Muscle layer of duodenum (tissue), 2 donors: ENCODE measurements around the gene RFX6.

ENCODE experiments used
- H3K27ac ChIP-seq: one replicate; pipeline ENCODE4 v1.7.0; 2013; ENCODE audit warnings: mild to moderate bottlenecking, low read length
- H3K27me3 ChIP-seq: one replicate; pipeline ENCODE4 v1.7.0; 2013; ENCODE audit warnings: low read depth, mild to moderate bottlenecking, control low read depth, low read length
- H3K36me3 ChIP-seq, 2 donors: one replicate each; pipeline ENCODE4 v1.7.0; 2013; ENCODE audit warnings: low read length in 2 of 2, control low read depth in 1 of 2, mild to moderate bottlenecking in 1 of 2; ENCODE audit not compliant: insufficient read depth in 2 of 2, control insufficient read depth in 1 of 2
- H3K4me1 ChIP-seq, 2 donors: one replicate each; pipeline ENCODE4 v1.7.0; 2013; ENCODE audit warnings: low read length in 2 of 2, mild to moderate bottlenecking in 2 of 2, control low read depth in 1 of 2, moderate library complexity in 1 of 2; ENCODE audit not compliant: insufficient read depth in 2 of 2, control insufficient read depth in 1 of 2
- H3K4me3 ChIP-seq, 2 donors: one replicate each; pipeline ENCODE4 v1.7.0; 2013; ENCODE audit warnings: low read length in 2 of 2, low read depth in 1 of 2, mild to moderate bottlenecking in 1 of 2
- H3K9me3 ChIP-seq, 2 donors: one replicate each; pipeline ENCODE4 v1.7.0; 2013; ENCODE audit warnings: low read length in 2 of 2, control low read depth in 1 of 2, mild to moderate bottlenecking in 1 of 2; ENCODE audit not compliant: control insufficient read depth in 1 of 2
- donor health status: healthy.

Gene RFX6

GRCh38 chr6:116902634-116903033, 25.6 kb downstream of the RFX6 start:
- H3K9me3 ChIP-seq, result no peaks in the 10 kb centered on the region
- no peaks in the 10 kb centered on the region for H3K4me1 ChIP-seq
- no peak overlapping the region for H3K27ac ChIP-seq
- no peak overlapping the region for H3K4me3 ChIP-seq
- H3K36me3 ChIP-seq, result no peaks in the 10 kb centered on the region
- H3K27me3 ChIP-seq, result no peaks in the 10 kb centered on the region

GRCh38 chr6:116922853-116923548, 46.0 kb downstream of the RFX6 start:
- no peaks in the 10 kb centered on the region for H3K9me3 ChIP-seq
- H3K4me1 ChIP-seq, result no peaks in the 10 kb centered on the region
- no peak overlapping the region for H3K27ac ChIP-seq
- H3K4me3 ChIP-seq, result no peak overlapping the region
- no peaks in the 10 kb centered on the region for H3K27me3 ChIP-seq
- H3K36me3 ChIP-seq, result no peaks in the 10 kb centered on the region

GRCh38 chr6:116924245-116924644, 47.2 kb downstream of the RFX6 start:
- no peak overlapping the region for H3K4me3 ChIP-seq
- no peaks in the 10 kb centered on the region for H3K9me3 ChIP-seq
- no peak overlapping the region for H3K27ac ChIP-seq
- H3K27me3 ChIP-seq, result no peaks in the 10 kb centered on the region
- no peaks in the 10 kb centered on the region for H3K4me1 ChIP-seq
- H3K36me3 ChIP-seq, result no peaks in the 10 kb centered on the region

- Histone ChIP-seq H3K4me1 (no peaks in the 10 kb centered on the region), H3K9me3 (no peaks in the 10 kb centered on the region), H3K4me3 (no peak overlapping the region), H3K27ac (no peak overlapping the region), H3K27me3 (no peaks in the 10 kb centered on the region), H3K36me3 (no peaks in the 10 kb centered on the region)
Observed at GRCh38 chr6:116925088-116925794, 48.2 kb downstream of the RFX6 start.

- no peaks in the 10 kb centered on the region for H3K9me3 ChIP-seq
- H3K4me3 ChIP-seq, result no peak overlapping the region
- no peaks in the 10 kb centered on the region for H3K4me1 ChIP-seq
- H3K36me3 ChIP-seq, result no peaks in the 10 kb centered on the region
- H3K27ac ChIP-seq, result no peak overlapping the region
- no peaks in the 10 kb centered on the region for H3K27me3 ChIP-seq
Observed at GRCh38 chr6:116928677-116929076, 51.6 kb downstream of the RFX6 start.

GRCh38 chr6:116929825-116930224, 52.8 kb downstream of the RFX6 start:
- Histone ChIP-seq H3K27me3 (no peaks in the 10 kb centered on the region), H3K36me3 (no peaks in the 10 kb centered on the region), H3K9me3 (no peaks in the 10 kb centered on the region), H3K4me1 (no peaks in the 10 kb centered on the region), H3K27ac (no peak overlapping the region), H3K4me3 (no peak overlapping the region)

GRCh38 chr6:116931456-116931855, 54.4 kb downstream of the RFX6 start:
- H3K4me3 ChIP-seq, result no peak overlapping the region
- no peaks in the 10 kb centered on the region for H3K9me3 ChIP-seq
- H3K4me1 ChIP-seq, result no peaks in the 10 kb centered on the region
- H3K27ac ChIP-seq, result no peak overlapping the region
- H3K36me3 ChIP-seq, result no peaks in the 10 kb centered on the region
- H3K27me3 ChIP-seq, result no peaks in the 10 kb centered on the region

GRCh38 chr6:116932496-116932895, 55.5 kb downstream of the RFX6 start:
- Histone ChIP-seq H3K27me3 (no peaks in the 10 kb centered on the region), H3K4me1 (no peaks in the 10 kb centered on the region), H3K4me3 (no peak overlapping the region), H3K36me3 (no peaks in the 10 kb centered on the region), H3K9me3 (no peaks in the 10 kb centered on the region), H3K27ac (no peak overlapping the region)

- Histone ChIP-seq H3K27ac (no peak overlapping the region), H3K27me3 (no peaks in the 10 kb centered on the region), H3K36me3 (no peaks in the 10 kb centered on the region), H3K4me3 (no peak overlapping the region), H3K4me1 (no peaks in the 10 kb centered on the region), H3K9me3 (no peaks in the 10 kb centered on the region)
Observed at GRCh38 chr6:116933485-116933884, 56.4 kb downstream of the RFX6 start.

- Histone ChIP-seq H3K4me3 (no peak overlapping the region), H3K9me3 (no peaks in the 10 kb centered on the region), H3K27me3 (no peaks in the 10 kb centered on the region), H3K36me3 (no peaks in the 10 kb centered on the region), H3K4me1 (no peaks in the 10 kb centered on the region), H3K27ac (no peak overlapping the region)
Observed at GRCh38 chr6:116938305-116938704, 61.3 kb downstream of the RFX6 start.

- Histone ChIP-seq H3K27me3 (no peaks in the 10 kb centered on the region), H3K4me1 (no peaks in the 10 kb centered on the region), H3K27ac (no peak overlapping the region), H3K36me3 (no peaks in the 10 kb centered on the region), H3K4me3 (no peak overlapping the region), H3K9me3 (no peaks in the 10 kb centered on the region)
Observed at GRCh38 chr6:116941727-116942126, 64.7 kb downstream of the RFX6 start.

- H3K27me3 ChIP-seq, result no peaks in the 10 kb centered on the region
- no peak overlapping the region for H3K4me3 ChIP-seq
- no peaks in the 10 kb centered on the region for H3K36me3 ChIP-seq
- H3K27ac ChIP-seq, result no peak overlapping the region
- H3K9me3 ChIP-seq, result no peaks in the 10 kb centered on the region
- H3K4me1 ChIP-seq, result no peaks in the 10 kb centered on the region
Observed at GRCh38 chr6:116945809-116946208, 68.8 kb downstream of the RFX6 start.
